GM23248 (cell line): ENCODE results near the gene ITGA11. TPM values are rescaled to one million over a fixed set of nuclear protein-coding genes. Genes with fewer than 3 reads are reported as not detected.

Source experiments
- DNase-seq: peaks from one replicate; pipeline ENCODE4 v3.0.0-alpha.2; 2015
- H2AFZ ChIP-seq: fragments of 200-600 bp; sonication (generic); 2 replicates; pipeline ENCODE4 v1.6.1; 2016; ENCODE audit warnings: antibody characterized with exemption
- H3F3A ChIP-seq: fragments of 200-600 bp; sonication (generic); 2 replicates; pipeline ENCODE4 v1.6.1; 2016; ENCODE audit warnings: mild to moderate bottlenecking, antibody characterized with exemption, mixed run types; ENCODE audit not compliant: insufficient read depth
- H3K27ac ChIP-seq: fragments of 200-600 bp; sonication (generic); 2 replicates; pipeline ENCODE4 v1.5.1; 2016; ENCODE audit warnings: mild to moderate bottlenecking
- H3K27me3 ChIP-seq: fragments of 200-600 bp; sonication (generic); replicated peaks from 2 replicates; pipeline ENCODE4 v1.6.1; 2016; ENCODE audit warnings: mild to moderate bottlenecking; ENCODE audit not compliant: insufficient read depth
- H3K36me3 ChIP-seq: fragments of 200-600 bp; sonication (generic); 2 replicates; pipeline ENCODE4 v1.6.1; 2016; ENCODE audit warnings: low read depth, mild to moderate bottlenecking
- H3K4me1 ChIP-seq: fragments of 200-600 bp; sonication (generic); 2 replicates; pipeline ENCODE4 v1.6.1; 2016; ENCODE audit warnings: mild to moderate bottlenecking; ENCODE audit not compliant: insufficient read depth
- H3K4me2 ChIP-seq: fragments of 200-600 bp; sonication (generic); one replicate; pipeline ENCODE4 v1.6.1; 2016; ENCODE audit warnings: mild to moderate bottlenecking; ENCODE audit not compliant: unreplicated experiment
- H3K4me3 ChIP-seq: fragments of 200-600 bp; sonication (generic); 2 replicates; pipeline ENCODE4 v1.5.1; 2016; ENCODE audit warnings: mild to moderate bottlenecking
- H3K79me2 ChIP-seq: fragments of 200-600 bp; sonication (generic); 2 replicates; pipeline ENCODE4 v1.6.1; 2016; ENCODE audit warnings: mild to moderate bottlenecking; ENCODE audit not compliant: insufficient read depth
- H3K9ac ChIP-seq: fragments of 200-600 bp; sonication (generic); 2 replicates; pipeline ENCODE4 v1.6.1; 2016; ENCODE audit warnings: mild to moderate bottlenecking
- H3K9me2 ChIP-seq: fragments of 200-600 bp; sonication (generic); 2 replicates; pipeline ENCODE4 v1.6.1; 2016; ENCODE audit warnings: mixed run types, mild to moderate bottlenecking, moderate library complexity; ENCODE audit not compliant: insufficient read depth
- H3K9me3 ChIP-seq: fragments of 200-600 bp; sonication (generic); one replicate; pipeline ENCODE4 v1.6.1; 2017; ENCODE audit warnings: low read depth
- H4K20me1 ChIP-seq: fragments of 200-600 bp; sonication (generic); 2 replicates; pipeline ENCODE4 v1.6.0; 2016; ENCODE audit not compliant: insufficient read depth
- EZH2 ChIP-seq: fragments of 200-600 bp; sonication (generic); IDR thresholded peaks from 2 replicates; pipeline ENCODE4 v1.6.1; 2018; ENCODE audit warnings: antibody characterized with exemption, mild to moderate bottlenecking; ENCODE audit not compliant: insufficient read depth, poor library complexity, severe bottlenecking
- EZH2phosphoT487 ChIP-seq: fragments of 200-600 bp; sonication (generic); IDR thresholded peaks from 2 replicates; pipeline ENCODE4 v1.6.1; 2018; ENCODE audit warnings: antibody characterized with exemption, moderate library complexity, mild to moderate bottlenecking, low read depth; ENCODE audit not compliant: insufficient read depth
- WGBS, 2 experiments: methylation state at CpG; one replicate each; pipeline ENCODE4 v1.1.6; 2015 to 2017; ENCODE audit warnings: low lambda C conversion rate in 2 of 2, low coverage in 1 of 2; ENCODE audit errors: missing lambda C conversion rate in 2 of 2; 5-methylcytosine and 5-hydroxymethylcytosine counted together
- in situ Hi-C: fragments of 300-500 bp; cut with MboI; formaldehyde crosslinking; loops from 2 replicates; pipeline ENCODE4 v1.15.0; 2020
- polyA plus RNA-seq: library from polyadenylated mRNA; unstranded; fragments of >200 nt; fragmentation: Nextera tagmentation; extraction: Ambion mirVana; gene quantifications from 2 replicates; pipeline ENCODE4 v1.2.1, GENCODE V29; 2016
- total RNA-seq: library from RNA; depleted of rRNA; stranded (reverse); fragments of >200 nt; shearing (Covaris generic); gene quantifications from 2 replicates; pipeline ENCODE4 v1.2.3, GENCODE V29; 2014

The ITGA11 gene
- total and polyA plus RNA-seq, 2 experiments from 2014 or later: 312 to 352 TPM

- Histone ChIP-seq H4K20me1 (peaks cover 12% of the 10 kb centered on the region; the same call in 1 of the 2 replicates), H3K4me3 (no peak overlapping the region), H3K9me3 (no peaks in the 10 kb centered on the region), H2AFZ (no peak overlapping the region), H3K27ac (0 out of 2 replicates have a peak overlapping the region, but pooled peaks have one; percentile 38), H3K4me1 (peaks cover 17% of the 10 kb centered on the region), H3K36me3 (peaks cover 27% of the 10 kb centered on the region; the same call in 1 of the 2 replicates), H3K9ac (no peak overlapping the region), H3F3A (peaks cover 33% of the 10 kb centered on the region), H3K9me2 (no peaks in the 10 kb centered on the region), H3K4me2 (no peak overlapping the region), H3K27me3 (no peaks in the 10 kb centered on the region), H3K79me2 (peaks cover 100% of the 10 kb centered on the region)
- WGBS, 2 experiments: 72 to 84% methylated on average over 15 of the region's 15 CpGs
- peak; percentile 35 for DNase-seq
- in situ Hi-C loops: no loop called here
- TF ChIP-seq EZH2phosphoT487 (no peak), EZH2 (no peak)
Observed at GRCh38 chr15:68389936-68390817, 41.8 kb downstream of the ITGA11 start.

- 80 to 90% methylated on average over 7 of the region's 7 CpGs for WGBS, 2 experiments
- no peak overlapping the region for H3K27ac ChIP-seq
Observed at GRCh38 chr15:68389041-68389930, 42.7 kb downstream of the ITGA11 start.

GRCh38 chr15:68387381-68388143 lies 44.4 kb downstream of the ITGA11 start:
- peaks cover 38% of the 10 kb centered on the region for H3K4me1 ChIP-seq
- no peak for TF ChIP-seq EZH2
- TF ChIP-seq EZH2phosphoT487: no peak
- in situ Hi-C loops: no loop called here
- H4K20me1 ChIP-seq: no peaks in the 10 kb centered on the region
- H3K4me2 ChIP-seq: no peak overlapping the region
- H3F3A ChIP-seq: peaks cover 44% of the 10 kb centered on the region
- H3K9ac ChIP-seq: no peak overlapping the region
- WGBS, 2 experiments: 82 to 91% methylated on average over 11 to 12 of the region's 12 CpGs
- DNase-seq: no peak
- no peaks in the 10 kb centered on the region for H3K9me2 ChIP-seq
- H3K36me3 ChIP-seq: peaks cover 19% of the 10 kb centered on the region; the same call in 1 of the 2 replicates
- no peak overlapping the region for H3K4me3 ChIP-seq
- no peaks in the 10 kb centered on the region for H3K27me3 ChIP-seq
- peaks cover 89% of the 10 kb centered on the region for H3K79me2 ChIP-seq
- no peaks in the 10 kb centered on the region for H3K9me3 ChIP-seq
- H2AFZ ChIP-seq: no peak overlapping the region
- no peak overlapping the region for H3K27ac ChIP-seq

More at GRCh38 chr15:68389041-68389930, 42.7 kb downstream of the ITGA11 start:
- Histone ChIP-seq H2AFZ (no peak overlapping the region), H3F3A (peaks cover 41% of the 10 kb centered on the region), H4K20me1 (peaks cover 12% of the 10 kb centered on the region; the same call in 1 of the 2 replicates), H3K9me3 (no peaks in the 10 kb centered on the region), H3K9me2 (no peaks in the 10 kb centered on the region), H3K4me3 (no peak overlapping the region), H3K9ac (no peak overlapping the region), H3K27me3 (no peaks in the 10 kb centered on the region), H3K36me3 (peaks cover 28% of the 10 kb centered on the region; the same call in 1 of the 2 replicates), H3K4me2 (no peak overlapping the region), H3K4me1 (peaks cover 24% of the 10 kb centered on the region), H3K79me2 (peaks cover 95% of the 10 kb centered on the region)
- in situ Hi-C loops: no loop called here
- TF ChIP-seq EZH2 (no peak), EZH2phosphoT487 (no peak)
- DNase-seq: no peak
